HEK293T (cell line): ENCODE data around the gene NUP155.
A peak's percentile ranks its signal among the peaks of the same experiment; 100 is the strongest.
"Not testable (repeated sequence)": the region's sequence is repeated elsewhere in the genome, so short reads cannot be mapped to it uniquely, and the experiment has no call there.

Experiments used
- CTCF ChIA-PET: fragments of 350-600 bp; formaldehyde crosslinking; extraction: SDS; loops from one replicate; lab custom pipeline; 2021; ENCODE audit warnings: antibody characterized with exemption, inconsistent platforms; lab: Yijun Ruan, JAX
- POLR2A ChIA-PET: fragments of 350-600 bp; formaldehyde crosslinking; extraction: SDS; loops from one replicate; lab custom pipeline; 2020; ENCODE audit warnings: antibody characterized with exemption, inconsistent platforms; lab: Yijun Ruan, JAX
- DNase-seq: peaks from one replicate; pipeline ENCODE4 v3.0.0; 2012; ENCODE audit warnings: mixed read lengths; ENCODE audit errors: extremely low spot score
- ARNT ChIP-seq: fragments of 450-650 bp; IDR thresholded peaks from 2 replicates; pipeline ENCODE4 v1.6.1; 2017; ENCODE audit warnings: mild to moderate bottlenecking
- BHLHE40 ChIP-seq: fragments of 450-650 bp; IDR thresholded peaks from 2 replicates; pipeline ENCODE4 v1.6.1; 2016; ENCODE audit warnings: mild to moderate bottlenecking, moderate library complexity, borderline replicate concordance
- CTBP1 ChIP-seq: fragments of 450-650 bp; IDR thresholded peaks from 2 replicates; pipeline ENCODE4 v1.6.1; 2016; ENCODE audit warnings: borderline replicate concordance
- ELF4 ChIP-seq: fragments of 450-650 bp; IDR thresholded peaks from 2 replicates; pipeline ENCODE4 v1.6.1; 2017; ENCODE audit warnings: antibody characterized with exemption
- FOXA1 ChIP-seq: fragments of 450-650 bp; IDR thresholded peaks from 2 replicates; pipeline ENCODE4 v1.6.1; 2016; ENCODE audit warnings: mild to moderate bottlenecking
- FOXM1 ChIP-seq: fragments of 450-650 bp; IDR thresholded peaks from 2 replicates; pipeline ENCODE4 v1.6.1; 2017; ENCODE audit warnings: mild to moderate bottlenecking, borderline replicate concordance
- HDGF ChIP-seq: fragments of 450-650 bp; IDR thresholded peaks from 2 replicates; pipeline ENCODE4 v1.6.1; 2017; ENCODE audit warnings: antibody characterized with exemption, borderline replicate concordance
- L3MBTL2 ChIP-seq: fragments of 450-650 bp; conservative IDR thresholded peaks from 2 replicates; pipeline ENCODE4 v1.6.1; 2016; ENCODE audit warnings: mild to moderate bottlenecking
- LEF1 ChIP-seq: fragments of 450-650 bp; IDR thresholded peaks from 2 replicates; pipeline ENCODE4 v1.6.1; 2017; ENCODE audit warnings: mild to moderate bottlenecking, borderline replicate concordance
- PKNOX1 ChIP-seq: fragments of 450-650 bp; IDR thresholded peaks from 2 replicates; pipeline ENCODE4 v1.6.1; 2016
- SP1 ChIP-seq: fragments of 450-650 bp; IDR thresholded peaks from 2 replicates; pipeline ENCODE4 v1.6.1; 2017
- SUZ12 ChIP-seq: fragments of 450-650 bp; IDR thresholded peaks from 2 replicates; pipeline ENCODE4 v1.6.1; 2016; ENCODE audit warnings: mild to moderate bottlenecking
- TARDBP ChIP-seq: fragments of 450-650 bp; IDR thresholded peaks from 2 replicates; pipeline ENCODE4 v1.6.1; 2016

The NUP155 gene

GRCh38 chr5:37272511-37272910 is 98.4 kb downstream of the NUP155 start:
- ChIA-PET POLR2A (no interaction called here), CTCF (interaction anchor here (0.7 kb wide), 1 partner anchor 10 kb away, joined by 3 read pairs; no protein-coding TSS in a partner anchor)
- no peak for TF ChIP-seq HDGF
- DNase-seq: no peak

- POLR2A ChIA-PET: interaction anchor here (0.9 kb wide), 1 partner anchor 19 kb away, joined by 4 read pairs; the partner anchor contains the start of gene CPLANE1
Measured at GRCh38 chr5:37268100-37268499, 102.8 kb downstream of the NUP155 start.

GRCh38 chr5:37255774-37256358 is 115.0 kb downstream of the NUP155 start:
- no peak for DNase-seq
- CTCF ChIA-PET: no interaction called here
- POLR2A ChIA-PET: interaction anchor here (2.0 kb wide), 1 partner anchor 115 kb away, joined by 5 read pairs; the partner anchor contains the start of gene NUP155
- TF ChIP-seq SUZ12: no peak
- no peak for TF ChIP-seq ARNT
- TF ChIP-seq CTBP1: no peak
- no peak for TF ChIP-seq ELF4
- no peak for TF ChIP-seq PKNOX1

More at GRCh38 chr5:37268100-37268499, 102.8 kb downstream of the NUP155 start:
- DNase-seq, CTCF ChIA-PET: not testable (repeated sequence)

GRCh38 chr5:37254581-37254980 is 116.3 kb downstream of the NUP155 start:
- POLR2A ChIA-PET: interaction anchor here (2.0 kb wide), 1 partner anchor 116 kb away, joined by 5 read pairs; the partner anchor contains the start of gene NUP155
- DNase-seq: no peak
- no peak for TF ChIP-seq SP1
- TF ChIP-seq ARNT: no peak
- no peak for TF ChIP-seq SUZ12
- no peak for TF ChIP-seq L3MBTL2
- no peak for TF ChIP-seq PKNOX1
- no peak for TF ChIP-seq FOXM1
- TF ChIP-seq FOXA1: no peak
- TF ChIP-seq HDGF: no peak
- TF ChIP-seq CTBP1: no peak
- TF ChIP-seq ELF4: no peak
- no peak for TF ChIP-seq TARDBP
- CTCF ChIA-PET: interaction anchor here (0.5 kb wide), 1 partner anchor 124 kb away, joined by 3 read pairs; no protein-coding TSS in a partner anchor

GRCh38 chr5:37251665-37252064 is 119.2 kb downstream of the NUP155 start:
- DNase-seq: no peak
- POLR2A ChIA-PET: no interaction called here
- TF ChIP-seq ELF4 (no peak), BHLHE40 (no peak), LEF1 (no peak)
- CTCF ChIA-PET: no interaction called here

- TF ChIP-seq PKNOX1 (peak; percentile 46), L3MBTL2 (peak; percentile 58), SUZ12 (no peak)
- DNase-seq: no peak
- CTCF ChIA-PET: no interaction called here
- POLR2A ChIA-PET: interaction anchor here (0.5 to 3.5 kb wide), 10 partner anchors 8 to 141 kb away, joined by 3 to 17 read pairs (median 3); partner anchors contain the start of genes NUP155 and WDR70
Measured at GRCh38 chr5:37249815-37250164, 121.1 kb downstream of the NUP155 start.

- TF ChIP-seq LEF1: no peak
- peak; percentile 54 for TF ChIP-seq L3MBTL2
- POLR2A ChIA-PET: interaction anchor here (0.9 to 3.5 kb wide), 9 partner anchors 9 to 140 kb away, joined by 3 to 17 read pairs (median 3); partner anchors contain the start of genes NUP155 and WDR70
- peak; percentile 79 for DNase-seq
- CTCF ChIA-PET: no interaction called here
Measured at GRCh38 chr5:37248970-37249814, 121.7 kb downstream of the NUP155 start, which contains the start of gene CPLANE1. TSS of gene CPLANE1 (minus strand) at chr5:37249376. CDS start at chr5:37247698, 1,678 bp downstream.
